GM19025 (cell line): ENCODE data around the gene USP15.
"Not testable (repeated sequence)": the region's sequence is repeated elsewhere in the genome, so short reads cannot be mapped to it uniquely, and the experiment has no call there.

Experiments
- ATAC-seq: cut with Tn5 transposase; IDR thresholded peaks from one replicate; pipeline ENCODE4 v1.9.1; 2021; ENCODE audit warnings: mild to moderate bottlenecking, low read depth, moderate library complexity; ENCODE audit not compliant: unreplicated experiment

USP15 gene

DNA sequence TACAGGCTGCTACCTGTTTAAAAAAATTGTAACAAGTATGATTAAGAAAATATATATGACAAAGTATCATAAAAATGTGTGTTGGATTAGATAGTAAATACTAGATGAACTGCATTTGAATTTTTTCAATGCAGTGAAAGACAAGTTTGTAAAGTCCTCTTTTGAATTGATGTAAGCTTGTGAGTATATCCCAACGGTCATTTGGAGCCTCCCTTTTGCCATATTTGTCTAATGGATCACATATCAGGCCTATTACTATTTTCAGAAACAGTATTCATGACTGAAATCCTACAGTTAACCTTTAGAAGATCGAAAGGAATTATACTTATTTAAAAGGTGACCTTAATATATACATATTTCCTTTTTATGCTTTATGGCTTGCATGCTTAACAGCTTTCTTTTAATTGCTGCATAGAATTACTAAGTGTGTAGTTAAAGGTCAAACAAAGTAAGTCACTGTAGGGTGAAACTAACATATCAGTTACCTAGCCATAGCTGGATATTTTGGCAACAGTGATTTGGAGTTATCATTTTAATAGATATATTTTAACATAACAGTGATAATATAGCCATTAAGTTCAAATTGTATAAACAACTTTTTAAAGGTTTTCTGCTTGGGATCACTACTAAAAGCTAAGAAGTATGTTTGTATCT lies 53.6 kb downstream of the USP15 start:
- no peak for ATAC-seq

DNA sequence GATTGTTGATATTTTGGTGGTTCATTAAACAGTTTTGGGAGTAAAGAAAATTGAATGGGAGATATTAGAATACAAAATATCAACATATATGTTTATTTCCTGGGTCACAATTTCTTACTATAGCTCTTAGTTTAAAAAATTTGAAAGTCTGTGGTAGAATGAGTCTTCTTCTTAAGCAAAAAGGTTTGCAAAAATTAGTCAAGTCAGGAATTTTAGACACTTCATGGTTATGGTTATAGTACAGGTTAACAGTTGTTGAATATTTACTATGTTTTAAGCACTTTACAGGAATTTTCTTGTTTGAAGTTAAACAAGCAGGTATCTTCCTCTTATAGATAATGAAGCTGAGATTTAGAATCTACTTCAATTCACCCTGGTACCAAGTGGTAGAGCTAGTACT lies 56.8 kb downstream of the USP15 start:
- ATAC-seq = no peak

DNA sequence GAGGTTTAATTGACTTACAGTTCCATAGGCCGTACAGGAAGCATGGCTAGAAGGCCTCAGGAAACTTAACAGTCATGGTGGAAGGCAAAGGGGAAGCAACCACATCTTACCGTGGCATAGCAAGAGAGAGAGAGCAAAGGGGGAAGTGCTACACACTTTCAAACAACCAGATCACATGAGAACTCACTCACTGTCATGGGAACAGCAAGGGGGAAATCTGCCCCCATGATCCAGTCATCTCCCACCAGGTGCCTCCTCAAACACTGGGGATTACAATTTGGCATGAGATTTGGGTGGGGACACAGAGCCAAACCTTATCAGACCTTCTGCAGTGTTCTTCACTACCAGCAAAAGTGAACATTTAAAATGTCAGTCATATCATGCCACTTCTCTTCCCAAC lies 58.9 kb downstream of the USP15 start:
- no peak for ATAC-seq

DNA sequence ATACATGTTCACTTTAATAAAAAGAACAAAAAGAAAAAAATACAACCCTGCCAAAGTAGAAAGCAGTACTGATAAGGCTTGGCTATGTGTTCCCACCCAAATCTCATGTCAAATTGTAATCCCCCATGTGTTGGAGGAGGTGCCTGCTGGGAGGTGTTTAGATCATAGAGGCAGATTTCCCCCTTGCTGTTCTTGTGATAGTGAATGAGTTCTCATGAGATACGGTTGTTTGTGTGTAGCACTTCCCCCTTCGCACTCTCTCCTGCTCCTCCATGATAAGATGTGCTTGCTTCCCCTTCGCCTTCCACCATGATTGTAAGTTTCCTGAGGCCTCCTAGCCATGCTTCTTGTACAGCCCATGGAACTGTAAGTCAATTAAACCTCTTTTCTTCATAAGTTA lies 59.9 kb downstream of the USP15 start:
- no peak for ATAC-seq

DNA sequence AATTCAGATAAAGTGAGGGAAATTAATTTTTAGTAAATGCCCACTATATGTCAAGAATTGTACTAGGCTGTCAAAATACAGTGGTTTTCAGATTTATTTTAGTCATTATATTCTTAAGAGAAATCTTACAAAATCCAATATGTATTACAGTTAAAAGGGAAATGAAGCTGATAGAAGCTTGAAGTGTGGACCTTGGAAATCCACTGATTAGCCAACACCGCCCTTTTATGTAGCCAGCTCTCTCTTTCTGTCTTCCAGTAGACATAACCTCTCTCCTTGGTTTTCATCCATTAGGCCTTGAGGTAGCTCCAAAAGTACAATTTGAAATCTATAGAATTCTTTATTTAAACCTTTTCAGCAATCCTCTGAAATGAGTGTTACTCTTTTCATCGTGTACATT lies 63.2 kb downstream of the USP15 start:
- ATAC-seq = no peak

DNA sequence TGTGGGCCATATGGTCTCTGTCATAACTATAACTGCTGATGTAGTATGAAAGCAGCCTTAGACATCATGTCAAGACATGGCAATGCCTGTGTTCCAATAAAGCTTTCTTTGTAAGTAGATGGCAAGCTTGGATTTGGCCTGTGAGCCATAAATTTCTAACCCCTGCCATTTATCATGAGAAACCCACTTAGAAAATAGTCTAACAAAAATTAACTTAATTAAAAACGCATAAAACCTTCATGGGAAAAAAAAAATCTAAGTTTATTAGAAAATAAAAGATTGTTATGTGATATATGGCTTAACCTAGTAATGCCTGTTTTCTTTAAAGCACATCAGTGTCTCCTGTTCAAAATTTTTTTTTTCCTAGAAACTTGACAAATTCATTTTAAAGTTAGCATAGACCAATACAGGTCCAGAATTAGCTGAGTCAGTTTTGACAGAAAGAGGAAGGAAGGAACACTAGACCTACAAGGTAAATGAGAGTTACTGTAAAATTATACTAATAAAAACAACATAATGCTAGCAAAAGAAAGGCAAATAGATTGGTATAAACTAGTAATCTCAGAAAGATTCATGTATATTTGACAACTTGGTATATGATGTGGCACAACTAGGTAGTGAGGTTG lies 68.2 kb downstream of the USP15 start:
- ATAC-seq = no peak

DNA sequence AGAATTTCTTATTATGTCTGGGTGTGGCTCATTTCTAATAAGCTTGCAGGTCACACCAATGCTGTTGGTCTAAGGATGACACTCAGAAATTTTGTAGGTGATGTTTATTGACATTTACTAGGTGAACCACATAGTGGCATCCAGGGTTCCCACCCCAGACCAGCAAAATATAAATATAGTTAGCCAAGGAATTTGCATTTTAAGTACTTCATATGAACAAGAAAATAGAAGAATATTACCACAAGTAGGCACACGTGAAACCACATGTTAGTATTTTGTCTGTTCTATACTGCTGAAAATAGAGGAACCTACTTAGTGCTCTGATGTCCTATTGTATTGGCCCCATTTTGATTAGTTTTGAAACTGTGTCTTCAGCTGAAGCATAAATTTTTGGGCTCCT lies 71.1 kb downstream of the USP15 start:
- no peak for ATAC-seq

DNA sequence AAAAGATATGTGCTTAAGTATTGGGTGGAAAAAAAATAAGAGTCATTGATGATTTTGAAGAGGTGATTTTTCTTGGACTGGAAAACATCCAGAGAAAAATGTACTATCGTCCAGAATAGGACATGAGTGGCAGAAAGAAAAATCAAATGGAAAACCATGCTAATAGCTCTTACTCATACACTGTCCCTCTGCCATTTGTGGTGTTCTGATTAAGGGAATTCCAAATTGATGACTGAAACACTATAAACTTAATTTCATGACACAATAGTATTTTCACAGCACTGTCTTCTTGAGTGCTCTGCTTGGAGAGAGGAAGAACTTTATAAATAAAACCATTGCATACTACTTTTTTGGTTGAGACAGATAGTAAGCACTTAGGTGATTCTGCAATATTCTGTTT lies 72.4 kb downstream of the USP15 start:
- ATAC-seq = no peak

DNA sequence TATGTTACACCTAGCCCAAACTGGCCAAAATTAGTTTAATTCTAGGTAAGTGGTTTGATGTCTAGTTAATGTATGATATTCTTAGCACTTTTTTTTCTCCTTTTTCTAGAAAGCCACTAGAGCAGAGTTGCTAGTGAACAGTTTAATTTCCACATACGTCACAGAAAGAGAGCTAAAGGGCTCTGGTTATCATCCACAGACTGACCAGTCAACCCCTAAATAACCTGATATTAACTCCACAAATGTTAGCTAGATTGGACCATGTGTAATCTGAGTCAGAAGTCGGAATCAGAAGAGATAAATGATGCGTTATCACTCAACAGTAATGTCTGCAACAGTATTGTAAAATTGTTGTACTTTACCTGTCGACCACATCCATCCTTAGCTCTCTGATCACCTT lies 74.9 kb downstream of the USP15 start:
- no peak for ATAC-seq

DNA sequence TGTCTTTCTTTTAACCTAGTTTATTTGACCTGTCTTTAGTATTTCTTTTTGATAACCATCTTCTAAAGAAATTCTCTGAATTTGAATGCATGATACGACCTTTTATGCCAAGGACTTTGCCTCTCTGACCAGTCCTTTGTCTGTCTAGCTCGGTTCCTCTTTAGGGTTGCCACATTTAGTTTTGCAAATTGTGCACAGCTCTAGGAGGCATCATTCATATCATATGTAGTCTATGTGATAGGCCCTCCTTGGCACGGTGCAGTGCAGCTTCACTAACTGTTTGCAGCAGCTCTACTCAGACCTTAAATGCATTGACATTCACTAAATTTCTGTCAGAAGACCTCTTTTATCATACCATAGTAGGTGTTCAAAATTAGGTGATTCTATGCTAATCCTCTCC lies 75.6 kb downstream of the USP15 start:
- ATAC-seq = no peak

DNA sequence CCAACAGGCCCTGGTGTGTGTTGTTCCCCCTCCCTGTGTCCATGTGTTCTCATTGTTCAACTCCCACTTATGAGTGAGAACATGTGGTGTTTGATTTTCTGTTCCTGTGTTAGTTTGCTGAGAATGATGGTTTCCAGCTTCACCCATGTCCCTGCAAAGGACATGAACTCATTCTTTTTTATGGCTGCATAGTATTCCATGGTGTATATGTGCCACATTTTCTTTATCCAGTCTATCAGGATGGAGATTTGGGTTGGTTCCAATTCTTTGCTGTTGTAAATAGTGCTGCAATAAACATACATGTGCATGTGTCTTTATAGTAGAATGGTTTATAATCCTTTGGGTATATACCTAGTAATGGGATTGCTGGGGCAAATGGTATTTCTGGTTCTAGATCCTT lies 77.4 kb downstream of the USP15 start:
- not testable (repeated sequence) for ATAC-seq

DNA sequence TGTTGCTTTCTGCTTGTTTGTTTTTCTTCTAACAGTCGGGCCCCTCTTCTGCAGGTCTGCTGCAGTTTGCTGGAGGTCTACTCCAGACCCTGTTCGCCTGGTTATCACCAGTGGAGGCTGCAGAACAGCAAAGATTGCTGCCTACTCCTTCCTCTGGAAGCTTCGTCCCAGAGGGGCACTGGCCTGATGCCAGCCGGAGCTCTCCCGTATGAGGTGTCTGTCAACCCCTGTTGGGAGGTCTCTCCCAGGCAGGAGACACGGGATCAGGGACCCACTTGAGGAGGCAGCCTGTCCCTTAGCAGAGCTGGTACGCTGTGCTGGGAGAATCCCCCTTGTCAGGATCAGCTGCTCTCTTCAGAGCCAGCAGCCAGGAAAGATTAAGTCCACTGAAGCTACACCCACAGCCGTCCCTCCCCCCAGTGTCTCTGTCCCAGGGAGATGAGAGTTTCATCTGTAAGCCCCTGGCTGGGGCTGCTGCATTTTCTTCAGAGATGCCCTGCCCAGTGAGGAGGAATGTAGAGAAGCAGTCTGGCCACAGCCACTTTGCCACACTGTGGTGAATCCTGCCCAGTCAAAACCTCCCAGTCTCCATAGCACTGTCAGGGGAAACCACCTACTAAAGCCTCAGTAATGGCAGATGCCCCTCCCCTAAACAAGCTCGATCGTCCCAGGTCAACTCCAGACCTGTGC lies 82.6 kb downstream of the USP15 start:
- ATAC-seq = not testable (repeated sequence)

DNA sequence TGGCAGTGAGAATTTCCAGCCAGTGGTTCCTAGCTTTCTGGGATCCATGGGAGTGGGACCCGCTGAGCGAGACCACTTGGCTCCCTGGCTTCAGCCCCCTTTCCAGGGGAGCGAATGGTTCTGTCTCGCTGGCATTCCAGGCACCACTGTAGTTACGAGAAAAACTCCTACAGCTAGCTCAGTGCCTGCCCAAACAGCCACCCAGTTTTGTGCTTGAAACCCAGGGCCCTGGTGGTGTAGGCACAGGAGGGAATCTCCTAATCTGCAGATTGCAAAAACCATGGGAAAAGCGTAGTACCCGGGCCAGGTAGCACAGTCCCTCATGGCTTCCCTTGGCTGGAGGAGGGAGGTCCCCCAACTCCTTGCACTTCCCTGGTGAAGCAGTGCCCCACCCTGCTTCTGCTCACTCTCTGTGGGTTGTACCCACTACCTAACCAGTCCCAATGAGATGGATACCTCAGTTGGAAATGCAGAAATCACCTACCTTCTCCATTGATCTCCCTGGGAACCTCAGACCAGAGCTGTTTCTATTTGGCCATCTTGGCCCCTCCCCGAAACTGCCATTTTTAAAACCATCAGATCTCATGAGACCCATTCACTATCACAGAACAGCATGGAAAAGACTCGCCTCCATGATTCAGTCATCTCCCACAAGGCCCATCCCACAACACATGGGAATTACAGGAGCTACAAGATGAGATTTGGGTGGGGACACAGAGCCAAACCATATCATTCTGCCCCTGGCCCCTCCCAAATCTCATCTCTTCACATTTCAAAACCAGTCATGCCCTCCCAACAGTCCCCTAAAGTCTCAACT lies 83.3 kb downstream of the USP15 start:
- ATAC-seq = not testable (repeated sequence)

DNA sequence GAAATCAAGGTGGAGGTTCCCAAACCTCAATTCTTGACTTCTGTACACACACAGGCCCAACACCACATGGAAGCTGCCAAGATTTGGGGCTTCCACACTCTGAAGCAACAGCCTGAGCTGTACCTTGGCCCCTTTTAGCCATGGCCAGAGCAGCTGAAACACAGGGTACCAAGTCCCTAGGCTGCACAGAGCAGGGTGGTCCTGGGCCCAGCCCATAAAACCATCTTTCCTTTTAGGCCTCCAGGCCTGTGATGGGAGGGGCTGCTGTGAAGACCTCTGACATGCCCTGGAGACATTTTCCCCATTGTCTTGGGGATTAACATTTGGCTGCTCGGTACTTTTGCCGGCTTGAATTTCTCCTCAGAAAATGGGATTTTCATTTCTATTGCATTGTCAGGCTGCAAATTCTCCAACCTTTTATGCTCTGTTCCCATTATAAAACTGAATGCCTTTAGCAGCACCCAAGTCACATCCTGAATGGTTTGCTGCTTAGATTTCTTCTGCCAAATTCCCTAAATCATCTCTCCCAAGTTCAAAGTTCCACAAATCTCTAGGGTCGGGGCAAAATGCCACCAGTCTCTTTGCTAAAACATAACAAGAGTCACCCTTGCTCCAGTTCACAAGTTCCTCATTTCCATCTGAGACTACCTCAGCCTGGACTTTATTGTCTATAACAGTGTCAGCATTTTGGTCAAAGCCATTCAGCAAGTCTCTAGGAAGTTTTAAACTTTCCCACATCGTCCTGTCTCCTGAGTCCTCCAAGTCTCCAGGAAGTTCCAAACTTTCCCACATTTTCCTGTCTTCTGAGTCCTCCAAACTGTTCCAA lies 84.7 kb downstream of the USP15 start:
- not testable (repeated sequence) for ATAC-seq

DNA sequence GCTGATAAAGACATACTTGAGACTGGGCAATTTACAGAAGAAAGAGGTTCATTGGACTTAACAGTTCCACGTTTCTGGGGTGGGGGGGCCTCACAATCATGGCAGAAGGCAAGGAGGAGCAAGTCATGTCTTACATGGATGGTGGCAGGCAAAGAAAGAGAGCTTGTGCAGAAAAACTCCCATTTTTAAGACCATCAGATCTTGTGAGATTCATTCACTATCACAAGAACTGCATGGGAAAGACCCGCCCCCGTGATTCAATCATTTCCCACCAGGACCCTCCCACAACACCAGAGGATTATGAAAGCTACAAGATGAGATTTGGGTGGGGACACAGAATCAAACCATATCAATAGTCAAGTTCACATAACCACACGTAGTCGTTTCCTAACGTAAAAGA lies 85.5 kb downstream of the USP15 start:
- no peak for ATAC-seq

DNA sequence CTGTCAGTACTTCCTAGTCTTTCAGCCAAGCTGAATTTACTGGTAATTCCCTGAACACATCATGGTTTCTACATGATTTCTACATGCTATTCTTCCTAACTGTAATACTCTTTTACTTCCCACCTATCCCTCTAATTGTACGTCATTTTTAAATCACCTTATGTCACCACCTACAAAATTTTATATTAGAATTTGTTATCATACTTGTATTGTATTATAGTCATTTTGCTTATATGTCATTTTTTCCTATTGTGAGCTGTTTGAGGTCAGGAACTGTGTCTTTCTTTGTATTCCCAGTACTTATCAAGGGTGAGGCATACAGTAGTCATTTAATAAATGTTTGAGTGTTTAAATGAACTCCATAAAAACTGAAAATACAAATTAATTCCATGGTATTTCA lies 86.6 kb downstream of the USP15 start:
- ATAC-seq = no peak

DNA sequence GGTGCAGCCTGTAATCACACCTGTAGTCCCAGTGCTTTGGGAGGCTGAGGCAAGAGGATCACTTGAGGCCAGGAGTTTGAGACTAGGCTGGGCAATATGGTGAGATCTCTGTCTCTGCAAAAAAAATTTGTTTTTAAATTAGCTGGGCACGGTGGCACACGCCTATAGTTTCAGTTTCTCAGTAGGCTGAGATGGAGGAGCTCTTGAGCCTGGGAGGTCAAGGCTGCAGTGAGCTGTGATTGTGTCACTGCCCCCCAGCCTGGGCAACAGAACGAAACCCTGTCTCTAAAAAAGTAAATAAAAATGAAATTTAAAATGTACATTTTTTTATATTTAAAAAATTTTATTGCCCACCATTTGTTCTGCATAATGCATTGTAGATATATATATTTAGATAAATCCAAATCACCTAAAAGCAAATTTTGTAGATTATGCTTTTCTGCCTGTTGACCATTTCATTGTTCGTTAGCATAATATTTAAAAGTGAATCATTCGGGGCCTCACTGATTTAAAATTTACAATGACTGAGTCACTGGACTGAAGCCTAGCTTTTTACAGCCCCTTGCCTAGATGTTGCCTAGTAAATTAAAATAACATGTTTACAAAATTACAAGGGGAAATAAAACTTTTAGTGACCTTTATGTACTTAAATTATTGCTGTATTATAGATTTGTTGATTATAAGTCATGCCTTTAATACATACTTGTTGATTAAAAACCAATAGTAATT lies 87.9 kb downstream of the USP15 start:
- ATAC-seq = no peak

DNA sequence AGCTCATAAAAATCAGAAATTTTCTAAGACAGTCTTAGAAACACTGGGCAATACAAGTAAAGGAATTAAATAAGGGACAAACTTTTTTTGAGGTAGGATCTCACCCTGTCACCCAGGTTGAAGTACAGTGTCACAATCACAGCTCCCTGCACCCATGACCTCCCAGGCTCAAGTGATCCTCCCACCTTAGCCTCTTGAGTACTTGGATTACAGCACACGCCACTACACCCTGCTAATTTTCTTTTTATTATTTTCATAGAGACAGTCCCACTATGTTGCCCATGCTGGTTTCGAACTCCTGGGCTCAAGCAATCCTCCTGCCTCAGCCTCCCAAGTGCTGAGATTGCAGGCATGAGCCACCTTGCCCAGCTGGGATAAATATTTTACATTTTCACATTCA lies 90.3 kb downstream of the USP15 start:
- ATAC-seq = no peak

DNA sequence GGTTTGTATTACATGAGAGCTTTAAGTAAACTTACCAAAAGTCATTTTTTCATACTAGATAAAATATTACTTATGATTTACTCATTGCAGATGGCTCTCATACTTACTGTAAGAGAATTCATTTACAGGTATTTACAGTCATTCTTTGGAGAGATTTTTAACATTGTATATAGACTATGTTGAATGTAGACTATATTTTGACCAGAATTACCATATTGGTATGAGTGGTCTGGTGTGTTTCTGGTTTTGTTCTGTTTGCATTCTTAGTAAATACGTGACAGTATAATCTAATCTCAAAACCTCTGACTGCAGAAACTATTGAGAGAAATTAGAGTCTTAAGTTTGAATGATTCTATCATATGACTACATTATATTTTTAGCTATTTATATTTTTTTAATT lies 91.1 kb downstream of the USP15 start:
- no peak for ATAC-seq

DNA sequence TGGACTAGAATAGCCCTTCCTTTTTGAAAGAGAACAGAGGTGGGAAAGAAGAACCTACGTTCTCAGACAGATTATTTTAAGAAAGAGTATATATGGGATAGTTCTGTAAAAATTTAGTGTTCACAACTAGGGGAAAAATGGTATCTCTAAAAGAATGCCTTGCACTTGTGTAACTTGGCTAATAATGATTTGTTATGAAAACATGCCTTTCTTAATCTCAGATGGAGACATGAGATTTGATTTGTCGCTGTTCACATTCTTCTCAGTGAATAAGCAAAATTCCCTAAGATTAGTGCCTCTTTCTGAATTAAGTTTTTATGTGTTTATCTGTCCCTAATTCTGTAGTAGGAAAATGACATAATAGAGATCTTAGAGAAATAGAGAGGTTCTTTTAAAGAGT lies 100.8 kb downstream of the USP15 start:
- ATAC-seq = no peak
